ENCODE data around the gene EIF3L.
A peak's percentile ranks its signal among the peaks of the same experiment; 100 is the strongest.

EIF3L gene

GRCh38 chr22:37926771-37927636 lies 77.8 kb downstream of the EIF3L start:
- DNase-seq (ENCODE audit: low read depth, low spot score), result no peak

GRCh38 chr22:37927637-37927936 lies 78.4 kb downstream of the EIF3L start:
- DNase-seq (ENCODE audit: low read depth, low spot score), result no peak

- DNase-seq (ENCODE audit: low read depth, low spot score), result no peak
These were observed 80.2 kb downstream of the EIF3L start for GRCh38 chr22:37929390-37929789.

- no peak for DNase-seq (ENCODE audit: low read depth, low spot score)
These were observed 81.2 kb downstream of the EIF3L start for GRCh38 chr22:37930270-37930951.

- DNase-seq (ENCODE audit: low read depth, low spot score), result no peak
These were observed 81.8 kb downstream of the EIF3L start for GRCh38 chr22:37930952-37931440.

- no peak for DNase-seq (ENCODE audit: low read depth, low spot score)
These were observed 82.7 kb downstream of the EIF3L start for GRCh38 chr22:37931893-37932389.

- no peak for DNase-seq (ENCODE audit: low read depth, low spot score)
These were observed 83.2 kb downstream of the EIF3L start for GRCh38 chr22:37932401-37932800.

- no peak for DNase-seq (ENCODE audit: low read depth, low spot score)
These were observed 83.8 kb downstream of the EIF3L start for GRCh38 chr22:37932821-37933578.

GRCh38 chr22:37933711-37934376 lies 84.6 kb downstream of the EIF3L start:
- peak; percentile 82 for DNase-seq (ENCODE audit: low read depth, low spot score)
